Liver (tissue), 3 donors: ENCODE measurements around the gene STOML2.

Experiments
- ATF3 ChIP-seq: IDR thresholded peaks from 2 replicates; pipeline ENCODE4 v1.6.1; 2016; ENCODE audit warnings: antibody characterized with exemption
- EGR1 ChIP-seq, 2 donors: IDR thresholded peaks; 2 replicates each; pipeline ENCODE4 v1.6.1; 2016 to 2018; ENCODE audit warnings: antibody characterized with exemption in 2 of 2, low read depth in 2 of 2
- FOXA1 ChIP-seq: IDR thresholded peaks from 2 replicates; pipeline ENCODE4 v1.6.1; 2016; ENCODE audit warnings: antibody characterized with exemption
- GABPA ChIP-seq, 2 donors: IDR thresholded peaks in 1 of 2; conservative IDR thresholded peaks in 1 of 2; 2 replicates each; pipeline ENCODE4 v1.6.1; 2016; ENCODE audit warnings: antibody characterized with exemption in 2 of 2, mild to moderate bottlenecking in 1 of 2, moderate library complexity in 1 of 2
- HNF4A ChIP-seq, 2 donors: conservative IDR thresholded peaks; 2 replicates each; pipeline ENCODE4 v1.6.1; 2016; ENCODE audit warnings: antibody characterized with exemption in 2 of 2, mild to moderate bottlenecking in 2 of 2
- JUND ChIP-seq, 2 donors: IDR thresholded peaks; 2 replicates each; pipeline ENCODE4 v1.6.1; 2016; ENCODE audit warnings: antibody characterized with exemption in 2 of 2
- MAX ChIP-seq: IDR thresholded peaks from 2 replicates; pipeline ENCODE4 v1.6.1; 2016; ENCODE audit warnings: antibody characterized with exemption
- NR2F2 ChIP-seq: IDR thresholded peaks from 2 replicates; pipeline ENCODE4 v1.6.1; 2016; ENCODE audit warnings: antibody characterized with exemption
- RAD21 ChIP-seq, 2 donors: IDR thresholded peaks; 2 replicates each; pipeline ENCODE4 v1.6.1; 2016; ENCODE audit warnings: antibody characterized with exemption in 2 of 2, mild to moderate bottlenecking in 2 of 2
- TAF1 ChIP-seq: conservative IDR thresholded peaks from 2 replicates; pipeline ENCODE4 v1.6.1; 2016; ENCODE audit warnings: antibody characterized with exemption, mild to moderate bottlenecking
- YY1 ChIP-seq: IDR thresholded peaks from 2 replicates; pipeline ENCODE4 v1.6.1; 2016; ENCODE audit warnings: antibody characterized with exemption, mild to moderate bottlenecking
- TF ChIP-seq, protein P1 (sequence below): fragments of 150-350 bp; IDR thresholded peaks from 2 replicates; pipeline ENCODE4 v1.5.1; 2017; ENCODE audit warnings: improper control_type of control experiment, low read depth, low read length; ENCODE audit not compliant: missing input control
- TF ChIP-seq, protein P2 (sequence below): IDR thresholded peaks from 2 replicates; pipeline ENCODE4 v1.6.1; 2016; ENCODE audit warnings: antibody characterized with exemption, mild to moderate bottlenecking
- donor health status: healthy.
- donor health status: healthy.

DNA sequence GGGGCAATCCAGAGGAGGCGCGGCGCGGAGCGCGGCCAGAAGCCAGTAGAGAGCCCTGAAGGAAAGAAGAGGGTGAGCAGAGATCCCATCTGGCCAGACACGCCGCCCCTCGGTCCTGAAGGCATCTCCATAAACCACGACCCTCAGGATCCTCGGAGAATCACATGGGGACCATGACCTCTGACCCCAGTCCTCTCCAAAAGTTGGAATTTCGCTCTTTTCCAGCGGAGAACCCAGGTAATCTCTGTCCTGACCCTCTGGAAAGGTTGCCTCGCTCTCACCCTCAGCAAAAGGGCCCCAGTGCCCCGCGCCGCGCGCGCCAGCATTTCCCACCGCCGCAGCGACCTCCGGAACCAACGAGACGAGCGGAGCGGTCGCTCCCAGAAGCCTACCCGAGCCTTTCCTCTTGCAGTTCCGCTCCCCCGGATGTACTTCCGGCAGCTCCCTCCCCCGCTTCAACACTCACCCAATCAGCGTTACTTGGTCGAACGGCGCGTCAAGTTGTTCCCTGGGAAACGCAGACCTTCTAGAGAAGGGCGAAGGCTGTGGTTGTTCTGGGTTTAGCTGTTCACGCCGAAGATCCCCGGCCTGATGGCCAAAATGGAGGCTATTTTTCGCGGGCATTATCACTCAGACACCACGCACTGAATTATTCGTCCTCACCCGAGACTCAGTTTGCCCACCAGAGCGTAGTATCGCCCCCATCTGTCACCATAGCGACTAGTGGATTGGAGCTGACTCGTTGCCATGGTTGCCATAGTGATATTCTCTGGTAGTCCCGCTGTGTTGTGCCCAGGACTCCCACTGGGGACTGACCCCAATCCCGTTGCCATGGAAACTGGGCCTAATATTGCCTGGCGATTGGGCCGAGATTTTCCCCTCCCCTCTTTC is at the start of gene STOML2:
- TF ChIP-seq, protein P1, sequence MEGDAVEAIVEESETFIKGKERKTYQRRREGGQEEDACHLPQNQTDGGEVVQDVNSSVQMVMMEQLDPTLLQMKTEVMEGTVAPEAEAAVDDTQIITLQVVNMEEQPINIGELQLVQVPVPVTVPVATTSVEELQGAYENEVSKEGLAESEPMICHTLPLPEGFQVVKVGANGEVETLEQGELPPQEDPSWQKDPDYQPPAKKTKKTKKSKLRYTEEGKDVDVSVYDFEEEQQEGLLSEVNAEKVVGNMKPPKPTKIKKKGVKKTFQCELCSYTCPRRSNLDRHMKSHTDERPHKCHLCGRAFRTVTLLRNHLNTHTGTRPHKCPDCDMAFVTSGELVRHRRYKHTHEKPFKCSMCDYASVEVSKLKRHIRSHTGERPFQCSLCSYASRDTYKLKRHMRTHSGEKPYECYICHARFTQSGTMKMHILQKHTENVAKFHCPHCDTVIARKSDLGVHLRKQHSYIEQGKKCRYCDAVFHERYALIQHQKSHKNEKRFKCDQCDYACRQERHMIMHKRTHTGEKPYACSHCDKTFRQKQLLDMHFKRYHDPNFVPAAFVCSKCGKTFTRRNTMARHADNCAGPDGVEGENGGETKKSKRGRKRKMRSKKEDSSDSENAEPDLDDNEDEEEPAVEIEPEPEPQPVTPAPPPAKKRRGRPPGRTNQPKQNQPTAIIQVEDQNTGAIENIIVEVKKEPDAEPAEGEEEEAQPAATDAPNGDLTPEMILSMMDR = no peak
- TF ChIP-seq YY1 = peak; percentile 94
- peak; percentile 98 to 99 for TF ChIP-seq GABPA (IDR thresholded peaks at IDR 0.05 in 1 of 2, conservative IDR thresholded peaks at IDR 0.05 in 1 of 2)
- TF ChIP-seq TAF1 = no peak
- peak; percentile 87 to 95 for TF ChIP-seq EGR1 (IDR thresholded peaks at IDR 0.05; ENCODE audit: low read depth in 2 of 2)
- TF ChIP-seq MAX = peak; percentile 65
- TF ChIP-seq ATF3 = no peak
- peak in 1 of 2 donors; percentile 31 for TF ChIP-seq RAD21 (IDR thresholded peaks at IDR 0.05)
- peak in 1 of 2 donors; percentile 22 for TF ChIP-seq HNF4A (conservative IDR thresholded peaks at IDR 0.05)
- peak; percentile 89 for TF ChIP-seq NR2F2
- TF ChIP-seq JUND (IDR thresholded peaks at IDR 0.05) = no peak
- TF ChIP-seq, protein P2, sequence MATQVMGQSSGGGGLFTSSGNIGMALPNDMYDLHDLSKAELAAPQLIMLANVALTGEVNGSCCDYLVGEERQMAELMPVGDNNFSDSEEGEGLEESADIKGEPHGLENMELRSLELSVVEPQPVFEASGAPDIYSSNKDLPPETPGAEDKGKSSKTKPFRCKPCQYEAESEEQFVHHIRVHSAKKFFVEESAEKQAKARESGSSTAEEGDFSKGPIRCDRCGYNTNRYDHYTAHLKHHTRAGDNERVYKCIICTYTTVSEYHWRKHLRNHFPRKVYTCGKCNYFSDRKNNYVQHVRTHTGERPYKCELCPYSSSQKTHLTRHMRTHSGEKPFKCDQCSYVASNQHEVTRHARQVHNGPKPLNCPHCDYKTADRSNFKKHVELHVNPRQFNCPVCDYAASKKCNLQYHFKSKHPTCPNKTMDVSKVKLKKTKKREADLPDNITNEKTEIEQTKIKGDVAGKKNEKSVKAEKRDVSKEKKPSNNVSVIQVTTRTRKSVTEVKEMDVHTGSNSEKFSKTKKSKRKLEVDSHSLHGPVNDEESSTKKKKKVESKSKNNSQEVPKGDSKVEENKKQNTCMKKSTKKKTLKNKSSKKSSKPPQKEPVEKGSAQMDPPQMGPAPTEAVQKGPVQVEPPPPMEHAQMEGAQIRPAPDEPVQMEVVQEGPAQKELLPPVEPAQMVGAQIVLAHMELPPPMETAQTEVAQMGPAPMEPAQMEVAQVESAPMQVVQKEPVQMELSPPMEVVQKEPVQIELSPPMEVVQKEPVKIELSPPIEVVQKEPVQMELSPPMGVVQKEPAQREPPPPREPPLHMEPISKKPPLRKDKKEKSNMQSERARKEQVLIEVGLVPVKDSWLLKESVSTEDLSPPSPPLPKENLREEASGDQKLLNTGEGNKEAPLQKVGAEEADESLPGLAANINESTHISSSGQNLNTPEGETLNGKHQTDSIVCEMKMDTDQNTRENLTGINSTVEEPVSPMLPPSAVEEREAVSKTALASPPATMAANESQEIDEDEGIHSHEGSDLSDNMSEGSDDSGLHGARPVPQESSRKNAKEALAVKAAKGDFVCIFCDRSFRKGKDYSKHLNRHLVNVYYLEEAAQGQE = peak; percentile 40
- no peak for TF ChIP-seq FOXA1
